ENCODE data around the gene COL27A1.
A peak's percentile ranks its signal among the peaks of the same experiment; 100 is the strongest.

COL27A1 gene

DNA sequence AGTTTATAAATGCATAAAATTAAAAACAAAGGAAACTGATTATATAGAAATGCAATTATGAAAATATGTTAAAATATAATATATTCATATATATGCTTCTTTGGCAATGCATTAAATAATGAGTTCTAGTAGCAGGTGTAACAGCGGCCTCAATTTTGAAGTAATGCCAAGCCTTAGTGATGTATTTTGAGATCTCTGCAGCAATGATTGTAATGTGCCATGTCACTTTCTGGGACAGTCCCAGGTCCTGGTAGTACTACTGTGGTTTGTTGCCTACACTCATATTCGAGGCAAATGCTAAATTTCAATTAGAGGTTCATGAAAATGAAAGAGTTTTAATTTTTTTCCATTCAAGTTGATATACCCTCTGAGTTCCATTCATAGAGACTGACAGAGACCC lies 91.7 kb downstream of the COL27A1 start:
- DNase-seq (ENCODE audit: low read depth), result no peak

DNA sequence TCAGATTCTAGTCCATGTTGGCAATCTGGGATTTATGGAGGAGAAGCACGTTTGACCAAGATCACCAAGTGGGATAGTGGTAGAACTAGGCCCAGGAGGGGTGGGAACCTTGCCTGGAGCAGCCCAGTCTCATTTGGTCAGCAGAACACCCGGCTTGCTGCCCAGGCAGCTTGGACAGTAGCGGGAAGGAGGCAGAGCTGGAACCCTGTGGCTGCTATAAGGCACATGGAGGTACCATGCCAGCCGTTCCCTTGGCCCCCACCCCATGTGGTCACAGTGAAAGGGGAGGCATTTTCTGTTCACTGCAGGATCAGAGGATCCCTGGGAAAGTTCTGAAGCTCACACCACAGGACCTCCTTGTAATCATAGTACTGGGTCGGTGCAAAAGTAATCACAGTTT lies 92.2 kb downstream of the COL27A1 start:
- DNase-seq (ENCODE audit: low read depth), result no peak

DNA sequence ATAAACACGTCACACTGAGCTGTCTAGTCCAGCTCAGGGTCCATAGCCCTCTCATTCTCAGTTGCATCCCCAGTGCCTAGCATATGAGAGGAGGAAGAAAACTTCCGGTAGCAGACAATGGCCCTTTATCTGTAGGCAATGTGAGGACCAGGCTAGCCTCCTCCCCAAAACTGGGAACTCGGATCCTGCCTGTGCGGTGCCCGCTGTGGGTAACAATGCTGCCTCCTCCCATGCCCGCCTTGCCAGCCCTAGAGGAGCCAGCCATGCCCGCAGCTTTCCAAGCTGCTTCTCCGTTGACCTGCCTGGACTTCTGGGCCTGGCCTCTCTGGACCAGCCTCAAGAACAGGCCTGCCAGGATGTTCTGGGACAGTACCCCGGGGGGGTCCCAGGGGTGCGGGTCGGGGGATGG lies 93.0 kb downstream of the COL27A1 start:
- no peak for DNase-seq (ENCODE audit: low read depth)

GRCh38 chr9:114249424-114250234 lies 94.3 kb downstream of the COL27A1 start:
- no peak for DNase-seq (ENCODE audit: low read depth)

- peak; percentile 92 for DNase-seq (ENCODE audit: low read depth)
These were observed 94.9 kb downstream of the COL27A1 start for GRCh38 chr9:114250235-114250568.

DNA sequence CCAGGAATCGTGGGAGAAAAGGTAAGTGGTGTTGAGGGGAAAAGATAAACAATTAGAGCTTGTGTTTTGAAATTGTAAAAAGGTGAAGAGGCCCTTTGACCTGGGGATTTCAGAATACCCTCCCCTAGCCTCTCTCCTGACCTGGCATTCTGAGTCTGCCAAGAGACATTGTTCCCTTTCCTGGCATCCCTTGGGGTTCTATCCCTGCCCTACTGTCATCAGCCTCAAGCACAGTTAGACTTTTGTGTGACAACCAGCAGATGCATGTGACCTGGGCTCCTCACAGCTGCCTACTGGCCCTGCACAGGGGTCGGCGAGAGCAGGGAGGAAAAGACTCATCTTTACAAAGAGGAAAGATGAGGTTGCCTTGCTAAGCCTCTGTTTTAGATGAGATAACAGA lies 95.3 kb downstream of the COL27A1 start:
- DNase-seq (ENCODE audit: low read depth), result no peak

DNA sequence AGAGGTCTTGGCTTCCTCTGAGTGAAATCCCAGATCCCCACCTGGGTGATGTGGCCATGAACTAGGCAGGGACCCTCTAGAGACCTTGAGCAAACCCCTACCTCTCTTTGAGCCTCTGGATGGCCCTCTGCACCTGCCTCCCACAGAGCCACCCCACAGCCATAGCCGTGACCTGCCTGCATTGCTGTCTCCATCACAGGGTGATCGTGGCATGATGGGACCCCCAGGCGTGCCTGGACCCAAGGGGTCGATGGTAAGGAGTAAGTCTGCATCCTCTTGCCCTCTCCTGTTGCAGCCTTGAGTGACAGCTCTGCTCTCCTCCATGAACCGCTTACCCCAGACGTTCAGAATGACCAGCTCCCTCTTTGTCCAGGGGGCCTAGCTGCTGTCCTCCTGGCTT lies 97.1 kb downstream of the COL27A1 start:
- DNase-seq (ENCODE audit: low read depth), result no peak

GRCh38 chr9:114256827-114257328 lies 101.5 kb downstream of the COL27A1 start:
- no peak for DNase-seq (ENCODE audit: low read depth)

DNA sequence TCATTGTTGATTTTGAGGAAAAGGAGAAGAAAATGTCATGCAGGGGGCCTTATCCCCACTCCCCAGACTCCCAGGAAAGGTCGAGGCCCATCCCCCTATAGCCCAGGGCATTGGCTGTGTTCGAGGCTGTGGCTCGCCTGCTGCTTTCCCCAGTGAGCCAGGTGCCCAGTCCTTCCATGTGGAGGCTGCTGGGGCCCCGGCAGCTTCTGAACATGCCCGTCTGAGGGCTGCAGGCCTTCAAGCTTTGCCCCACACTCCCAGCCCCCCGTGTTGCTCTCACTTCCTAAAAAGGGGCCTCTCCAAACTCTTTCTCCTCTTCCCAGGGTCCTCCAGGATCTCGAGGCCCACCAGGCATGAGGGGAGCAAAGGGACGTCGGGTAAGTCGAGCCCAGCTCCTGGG lies 102.9 kb downstream of the COL27A1 start:
- no peak for DNase-seq (ENCODE audit: low read depth)

- DNase-seq (ENCODE audit: low read depth), result no peak
These were observed 103.8 kb downstream of the COL27A1 start for GRCh38 chr9:114258866-114259797.

GRCh38 chr9:114259798-114260523 lies 104.6 kb downstream of the COL27A1 start:
- no peak for DNase-seq (ENCODE audit: low read depth)

DNA sequence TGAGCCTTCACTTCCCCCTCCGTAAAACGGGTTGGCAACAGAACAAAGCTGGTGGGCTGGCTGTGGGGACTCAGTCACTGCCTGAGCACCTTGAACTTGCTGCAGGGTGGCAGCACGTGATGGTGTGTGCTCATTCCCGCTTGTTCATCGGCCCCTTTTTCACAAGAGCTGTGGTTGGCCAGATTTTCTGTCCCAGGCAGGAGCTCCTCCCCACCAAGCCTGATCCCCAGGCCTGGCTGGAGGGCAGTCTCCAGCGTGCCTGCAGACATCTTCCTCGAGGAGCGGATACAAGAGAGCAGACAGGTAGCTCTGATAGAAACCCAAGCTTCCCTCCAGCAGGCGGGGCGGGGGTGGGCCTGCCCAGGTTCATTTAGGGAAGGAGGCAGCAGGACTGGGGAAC lies 105.7 kb downstream of the COL27A1 start:
- no peak for DNase-seq (ENCODE audit: low read depth)

- DNase-seq (ENCODE audit: low read depth), result no peak
These were observed 106.7 kb downstream of the COL27A1 start for GRCh38 chr9:114261987-114262386.

DNA sequence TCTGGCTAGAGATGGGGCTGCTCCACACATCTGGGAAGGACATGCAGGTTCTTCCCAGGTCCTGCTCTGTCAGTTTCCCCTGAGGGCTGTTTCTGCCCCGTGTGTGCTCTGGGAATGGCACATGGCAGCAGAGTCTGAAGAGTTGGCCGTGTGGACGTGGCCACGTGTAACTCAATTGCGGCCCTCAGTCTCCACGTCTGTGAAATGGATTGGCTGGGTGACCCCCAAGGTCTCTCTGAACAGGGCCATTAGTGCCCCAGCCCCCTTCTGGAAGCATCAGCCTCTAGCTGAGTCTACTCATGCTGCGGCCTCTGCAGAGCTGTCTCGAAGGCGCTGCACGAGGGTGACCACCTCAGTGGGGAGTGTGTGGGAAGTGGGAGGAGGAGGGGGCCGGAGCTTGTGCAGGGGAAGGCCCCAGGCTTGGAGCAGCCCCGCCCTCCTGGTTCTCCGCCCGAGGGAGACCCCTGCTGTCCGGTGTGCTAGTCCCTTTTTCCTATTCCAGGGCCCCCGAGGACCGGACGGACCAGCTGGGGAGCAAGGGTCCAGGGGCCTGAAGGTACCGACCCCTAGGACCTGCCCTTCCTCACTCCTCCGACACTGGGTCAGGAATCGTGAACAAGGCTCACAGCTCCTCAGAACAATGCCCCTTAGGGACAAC lies 108.6 kb downstream of the COL27A1 start:
- DNase-seq (ENCODE audit: low read depth), result no peak

GRCh38 chr9:114264806-114265550 lies 109.6 kb downstream of the COL27A1 start:
- no peak for DNase-seq (ENCODE audit: low read depth)

GRCh38 chr9:114266969-114267368 lies 111.6 kb downstream of the COL27A1 start:
- DNase-seq (ENCODE audit: low read depth), result no peak

DNA sequence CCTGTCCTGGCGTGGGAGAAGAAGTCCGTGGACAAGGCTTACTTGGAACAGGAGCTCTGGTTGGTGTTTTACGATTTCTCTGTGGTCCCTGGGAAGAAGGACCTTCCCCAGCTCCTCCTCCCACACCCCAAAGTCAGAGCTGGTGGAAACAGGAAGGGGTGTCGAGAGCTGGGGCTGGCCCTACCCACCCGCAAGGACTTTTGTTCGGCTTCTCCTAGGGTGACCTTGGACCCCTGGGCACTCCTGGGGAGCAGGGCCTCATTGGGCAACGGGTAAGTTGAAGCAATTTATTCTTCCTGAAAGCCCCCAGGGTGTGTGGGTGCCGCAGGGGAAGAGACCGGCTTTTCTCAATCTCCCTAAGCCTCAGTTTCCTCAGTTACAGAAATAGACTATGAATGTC lies 113.7 kb downstream of the COL27A1 start:
- DNase-seq (ENCODE audit: low read depth), result no peak

GRCh38 chr9:114270120-114270975 lies 115.0 kb downstream of the COL27A1 start:
- no peak for DNase-seq (ENCODE audit: low read depth)

DNA sequence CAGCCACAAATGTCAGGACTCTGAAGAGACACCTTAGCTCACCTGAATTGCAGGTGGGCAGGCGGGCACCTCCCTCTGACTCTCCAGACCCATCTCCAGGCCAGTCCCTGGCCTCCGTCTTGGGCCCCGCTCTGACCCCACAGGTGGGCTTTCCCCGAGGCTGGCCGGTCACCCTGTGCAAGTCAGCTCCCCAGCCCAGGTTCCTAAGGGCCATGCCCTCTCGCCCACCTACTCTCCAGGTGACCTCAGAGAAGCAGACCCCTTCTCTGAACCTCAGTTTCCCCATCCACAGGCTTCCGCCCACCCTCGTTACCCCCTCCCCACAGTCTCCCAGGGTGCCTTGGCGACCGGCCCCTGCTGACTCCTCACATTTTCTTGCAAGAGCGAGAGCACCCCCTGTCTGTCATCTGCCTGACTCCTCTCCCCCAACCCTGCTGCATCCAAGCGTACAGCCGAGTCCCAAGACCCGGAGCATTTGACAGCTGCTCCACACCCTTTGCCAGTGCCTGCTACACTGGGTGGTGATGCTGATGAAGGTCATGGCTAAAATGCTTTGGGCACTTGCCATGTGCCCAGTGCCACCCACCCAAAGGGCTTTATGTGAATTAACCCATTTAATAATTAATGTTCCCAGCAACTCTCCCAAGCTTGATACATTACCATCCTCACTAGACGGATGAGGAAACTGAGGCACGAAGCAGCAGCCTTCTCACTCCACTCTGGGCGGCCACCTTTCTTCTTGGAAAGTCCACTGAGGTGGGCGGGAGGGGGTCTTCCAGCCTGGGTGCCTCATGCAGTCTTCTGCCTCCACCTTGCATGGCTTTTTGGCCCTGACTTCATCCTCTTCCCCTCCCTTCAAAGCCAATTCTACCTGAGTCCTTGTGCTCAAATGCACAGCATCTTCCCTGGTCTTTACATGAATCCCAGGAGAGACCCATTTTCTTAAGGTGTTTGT lies 116.5 kb downstream of the COL27A1 start:
- no peak for DNase-seq (ENCODE audit: low read depth)

Measured in GM04504 (cell line).